Body of pancreas (tissue), 4 donors: ENCODE results near the gene ST3GAL3.

Experiments used
- POLR2A ChIP-seq, 3 donors: fragments of 450-650 bp; IDR thresholded peaks; one replicate each; pipeline ENCODE4 v1.6.1; 2016; ENCODE audit warnings: antibody characterized with exemption in 3 of 3, mild to moderate bottlenecking in 2 of 3
- TF ChIP-seq, protein P1 (sequence below), 7 experiments: fragments of 450-650 bp in 4 of 7; fragments of 200-600 bp in 3 of 7; sonication (generic) in 3 of 7; IDR thresholded peaks; one replicate each; pipeline ENCODE4 v1.5.1; 2016 to 2019; ENCODE audit warnings: antibody characterized with exemption in 7 of 7

DNA sequence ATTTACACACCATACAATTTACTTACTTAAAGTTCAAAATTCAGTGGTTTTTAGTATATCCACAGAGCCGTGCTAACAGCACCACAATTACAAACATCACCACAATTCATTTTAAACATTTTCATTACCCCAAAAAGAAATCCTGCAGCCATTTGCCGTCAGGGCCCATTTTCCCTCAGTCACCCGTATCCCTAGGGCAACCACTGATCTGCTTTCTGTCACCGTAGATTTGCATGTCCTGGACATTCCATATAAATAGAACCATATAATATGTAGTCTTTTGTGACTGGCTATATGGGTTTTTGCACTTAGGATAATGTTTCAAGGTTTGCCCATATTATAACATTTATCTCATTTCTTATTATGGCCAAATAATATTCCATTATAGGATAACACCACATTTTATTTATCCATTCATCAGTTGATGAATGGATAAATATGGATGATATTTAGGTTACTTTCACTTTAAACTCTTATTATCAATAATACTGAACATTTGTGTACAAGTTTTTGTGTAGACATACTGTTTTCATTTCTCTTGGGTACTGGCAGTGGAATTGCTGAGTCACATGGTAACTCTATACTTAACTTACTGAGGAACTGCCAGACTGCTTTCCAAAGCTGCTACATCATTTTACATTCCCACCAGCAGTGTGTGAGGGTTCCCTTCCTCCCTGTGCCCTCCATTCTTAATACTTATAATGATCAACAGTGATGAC lies 68.9 kb downstream of the ST3GAL3 start:
- TF ChIP-seq, protein P1, sequence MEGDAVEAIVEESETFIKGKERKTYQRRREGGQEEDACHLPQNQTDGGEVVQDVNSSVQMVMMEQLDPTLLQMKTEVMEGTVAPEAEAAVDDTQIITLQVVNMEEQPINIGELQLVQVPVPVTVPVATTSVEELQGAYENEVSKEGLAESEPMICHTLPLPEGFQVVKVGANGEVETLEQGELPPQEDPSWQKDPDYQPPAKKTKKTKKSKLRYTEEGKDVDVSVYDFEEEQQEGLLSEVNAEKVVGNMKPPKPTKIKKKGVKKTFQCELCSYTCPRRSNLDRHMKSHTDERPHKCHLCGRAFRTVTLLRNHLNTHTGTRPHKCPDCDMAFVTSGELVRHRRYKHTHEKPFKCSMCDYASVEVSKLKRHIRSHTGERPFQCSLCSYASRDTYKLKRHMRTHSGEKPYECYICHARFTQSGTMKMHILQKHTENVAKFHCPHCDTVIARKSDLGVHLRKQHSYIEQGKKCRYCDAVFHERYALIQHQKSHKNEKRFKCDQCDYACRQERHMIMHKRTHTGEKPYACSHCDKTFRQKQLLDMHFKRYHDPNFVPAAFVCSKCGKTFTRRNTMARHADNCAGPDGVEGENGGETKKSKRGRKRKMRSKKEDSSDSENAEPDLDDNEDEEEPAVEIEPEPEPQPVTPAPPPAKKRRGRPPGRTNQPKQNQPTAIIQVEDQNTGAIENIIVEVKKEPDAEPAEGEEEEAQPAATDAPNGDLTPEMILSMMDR (IDR thresholded peaks at IDR 0.05) = no peak
- TF ChIP-seq POLR2A (IDR thresholded peaks at IDR 0.05) = no peak
